SK-N-MC (cell line): Measurements from ENCODE around the gene ZNF628.

Experiments
- DNase-seq: peaks from one replicate; pipeline ENCODE4 v3.0.0-alpha.2; 2011; ENCODE audit warnings: low read depth, low spot score
- H3K27ac ChIP-seq: fragments of 200-600 bp; sonication (generic); 2 replicates; pipeline ENCODE4 v1.5.1; 2016; ENCODE audit warnings: mixed run types
- H3K36me3 ChIP-seq: fragments of 200-600 bp; sonication (generic); 2 replicates; pipeline ENCODE4 v1.6.1; 2017; ENCODE audit warnings: antibody characterized with exemption, low read length, mixed read lengths; ENCODE audit not compliant: insufficient read depth
- H3K4me3 ChIP-seq: fragments of 200-600 bp; sonication (generic); 2 replicates; pipeline ENCODE4 v1.5.1; 2016
- H3K9ac ChIP-seq: fragments of 200-600 bp; sonication (generic); 2 replicates; pipeline ENCODE4 v1.8.0; 2017; ENCODE audit warnings: mixed run types, mixed read lengths; ENCODE audit not compliant: insufficient read length
- H3K9me3 ChIP-seq: fragments of 200-600 bp; sonication (generic); 2 replicates; pipeline ENCODE4 v1.6.1; 2017; ENCODE audit warnings: low read depth, mild to moderate bottlenecking, antibody characterized with exemption, low read length, moderate library complexity, mixed read lengths
- EZH2 ChIP-seq: fragments of 200-600 bp; sonication (generic); IDR thresholded peaks from one replicate; pipeline ENCODE4 v1.6.1; 2017; ENCODE audit warnings: antibody characterized with exemption
- FOXP2 ChIP-seq: optimal IDR thresholded peaks from 2 replicates; pipeline ENCODE3; 2011; ENCODE audit warnings: mild to moderate bottlenecking, moderate library complexity; ENCODE audit not compliant: insufficient read depth; ENCODE audit errors: extremely low read length, control extremely low read depth
- POLR2AphosphoS5 ChIP-seq: IDR thresholded peaks from 2 replicates; pipeline ENCODE4 v1.6.1; 2012; ENCODE audit warnings: mild to moderate bottlenecking, low read depth, low read length, borderline replicate concordance

Gene ZNF628

DNA sequence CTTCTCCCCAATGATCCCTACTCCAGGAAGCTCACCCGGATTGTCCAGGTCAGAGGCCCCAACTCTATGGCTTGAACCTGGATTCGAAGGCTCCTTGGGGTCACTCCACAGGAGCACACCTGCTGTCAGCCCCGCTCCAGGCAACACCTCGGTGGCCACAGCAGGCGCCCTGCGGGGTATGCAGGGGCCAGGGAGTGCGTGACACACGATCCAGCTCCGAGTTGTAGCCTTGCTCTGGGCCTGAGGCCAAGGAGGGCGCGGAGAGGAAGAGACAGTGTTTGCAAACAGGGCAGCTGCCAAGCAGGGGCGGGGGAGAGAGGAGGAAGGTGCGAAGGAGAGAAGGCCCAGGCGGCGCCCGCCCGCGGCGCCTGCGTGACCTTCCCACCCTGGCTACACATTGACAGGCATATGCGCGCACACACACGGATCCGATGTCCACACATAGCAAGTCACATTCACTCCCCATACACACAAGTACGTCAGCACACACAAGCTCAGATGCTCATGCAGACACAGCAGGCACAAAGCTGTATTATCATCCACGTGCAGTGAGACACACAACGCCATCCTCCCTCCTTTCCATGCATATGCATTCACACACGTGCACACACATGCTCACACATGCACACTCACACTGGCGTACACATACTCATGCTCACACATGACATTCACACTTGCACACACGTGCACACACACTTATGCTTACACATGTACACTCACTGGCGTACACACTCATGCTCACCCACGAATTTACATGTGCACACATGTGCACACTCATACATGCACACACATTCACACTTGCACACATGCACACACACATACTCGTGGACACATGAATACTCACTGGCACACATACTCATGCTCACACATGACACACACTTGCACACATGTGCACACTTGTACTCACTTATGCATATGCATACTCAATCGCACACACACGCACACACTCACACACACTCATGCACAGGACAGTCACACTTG lies 50.1 kb downstream of the ZNF628 start:
- no peak overlapping the region for H3K27ac ChIP-seq
- no peaks in the 10 kb centered on the region for H3K36me3 ChIP-seq
- no peak overlapping the region for H3K4me3 ChIP-seq
- no peak for DNase-seq
- no peaks in the 10 kb centered on the region for H3K9me3 ChIP-seq
- H3K9ac ChIP-seq, result no peak overlapping the region
- TF ChIP-seq FOXP2 (no peak), EZH2 (no peak), POLR2AphosphoS5 (no peak)

DNA sequence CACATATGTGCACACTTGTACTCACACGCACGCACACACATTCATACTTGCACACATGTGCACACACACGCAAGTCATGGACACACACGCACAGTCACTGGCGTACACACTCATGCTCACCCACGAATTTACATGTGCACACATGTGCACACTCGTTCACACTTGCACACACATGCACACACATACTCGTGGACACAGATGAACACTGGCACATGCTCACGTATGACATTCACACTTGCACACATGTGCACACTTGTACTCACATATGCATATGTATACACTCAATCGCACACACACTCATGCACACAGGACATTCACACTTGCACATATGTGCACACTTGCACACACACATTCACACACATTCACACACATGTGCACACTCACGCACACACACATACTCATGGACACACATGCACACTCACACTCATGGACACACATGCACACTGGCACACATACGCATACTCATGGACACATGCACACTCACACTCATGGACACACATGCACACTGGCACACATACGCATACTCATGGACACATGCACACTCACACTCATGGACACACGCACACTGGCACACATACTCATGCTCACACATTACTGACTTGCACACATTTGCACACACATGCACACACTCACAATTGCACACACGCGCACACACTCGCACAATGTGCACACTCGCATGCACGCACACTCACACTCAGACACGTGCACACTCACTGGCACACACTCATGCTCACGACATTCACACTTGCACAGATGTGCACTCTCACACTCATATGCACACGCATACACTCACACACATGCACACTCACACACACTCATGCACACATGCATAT lies 51.0 kb downstream of the ZNF628 start:
- no peak overlapping the region for H3K27ac ChIP-seq
- no peaks in the 10 kb centered on the region for H3K9me3 ChIP-seq
- no peak for TF ChIP-seq POLR2AphosphoS5
- TF ChIP-seq EZH2, result no peak
- no peak for TF ChIP-seq FOXP2
- no peak overlapping the region for H3K4me3 ChIP-seq
- no peak for DNase-seq
- no peak overlapping the region for H3K9ac ChIP-seq
- no peaks in the 10 kb centered on the region for H3K36me3 ChIP-seq

DNA sequence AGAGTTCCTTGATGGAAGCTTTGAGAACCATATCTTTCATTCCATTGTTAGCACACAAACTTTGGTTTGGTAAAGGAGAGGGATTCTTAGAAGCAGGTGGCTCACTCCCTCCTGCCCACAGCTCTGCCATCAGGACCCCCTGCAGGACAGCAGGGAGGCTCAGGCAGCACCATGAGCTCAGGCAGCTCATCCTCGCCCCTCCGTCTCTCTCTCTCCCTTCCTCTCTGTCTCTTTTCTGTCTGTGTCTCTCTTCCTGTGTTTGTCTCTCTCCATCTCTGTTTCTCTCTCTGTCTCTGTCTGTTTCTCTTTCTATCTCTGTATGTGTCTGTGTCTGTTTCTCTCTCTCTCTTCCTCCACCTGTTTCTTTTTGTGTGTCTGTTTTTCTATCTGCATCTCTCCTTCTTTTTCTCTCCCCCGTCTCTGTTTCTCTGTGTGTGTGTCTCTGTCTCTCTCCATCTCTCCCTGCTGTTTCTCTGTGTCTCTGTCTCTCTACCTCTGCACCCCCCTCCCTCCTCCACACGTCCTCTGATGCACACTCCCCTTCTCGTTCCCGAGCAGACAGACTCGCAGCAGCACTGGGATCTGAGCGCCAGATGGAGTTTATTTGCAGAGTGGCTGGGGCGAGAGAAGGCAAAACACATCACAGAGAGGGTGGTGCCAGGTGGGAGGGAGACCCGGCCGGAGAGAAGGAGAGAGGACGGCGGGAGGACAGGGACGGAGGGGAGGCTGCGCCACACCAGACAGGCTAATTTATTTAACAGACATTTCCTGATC lies 51.8 kb downstream of the ZNF628 start:
- TF ChIP-seq POLR2AphosphoS5, result no peak
- DNase-seq, result no peak
- Histone ChIP-seq H3K27ac (peak overlapping the region; percentile 49; the same call in 1 of the 2 replicates), H3K9me3 (no peaks in the 10 kb centered on the region), H3K4me3 (peak overlapping the region; percentile 72), H3K36me3 (no peaks in the 10 kb centered on the region), H3K9ac (peak overlapping the region; percentile 8)

DNA sequence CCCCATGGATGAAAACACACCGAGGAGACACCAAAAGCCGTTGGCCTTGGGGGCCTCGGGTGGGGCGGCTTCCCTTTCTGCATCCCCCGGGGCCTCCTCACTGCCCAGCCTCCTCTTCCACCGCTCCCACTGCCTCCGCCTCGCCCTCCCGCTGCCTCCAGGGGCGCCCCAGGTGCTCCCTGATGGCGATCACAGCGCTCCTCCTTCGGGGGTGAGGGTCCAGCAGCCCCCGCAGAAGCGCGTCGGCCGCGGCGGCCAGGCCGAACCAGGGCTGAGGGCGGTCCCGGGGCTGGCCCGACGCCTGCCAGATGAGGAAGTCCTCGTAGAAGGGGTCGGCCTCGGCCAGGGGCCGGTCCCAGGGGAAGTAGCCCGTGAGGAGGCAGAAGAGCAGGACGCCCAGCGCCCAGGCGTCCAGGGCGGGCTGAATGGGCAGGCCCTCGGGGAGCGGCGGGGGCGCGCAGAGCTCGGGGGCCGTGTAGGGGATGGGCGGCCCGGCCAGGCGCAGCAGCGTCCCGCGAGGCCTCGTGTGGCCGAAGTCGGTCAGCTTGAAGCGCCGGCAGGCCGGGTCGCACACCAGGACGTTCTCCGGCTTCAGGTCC lies 53.3 kb downstream of the ZNF628 start:
- Histone ChIP-seq H3K9ac (no peak overlapping the region), H3K9me3 (no peaks in the 10 kb centered on the region), H3K36me3 (no peaks in the 10 kb centered on the region), H3K27ac (no peak overlapping the region), H3K4me3 (no peak overlapping the region)
- no peak for DNase-seq
- TF ChIP-seq POLR2AphosphoS5 (no peak), EZH2 (no peak), FOXP2 (no peak)

DNA sequence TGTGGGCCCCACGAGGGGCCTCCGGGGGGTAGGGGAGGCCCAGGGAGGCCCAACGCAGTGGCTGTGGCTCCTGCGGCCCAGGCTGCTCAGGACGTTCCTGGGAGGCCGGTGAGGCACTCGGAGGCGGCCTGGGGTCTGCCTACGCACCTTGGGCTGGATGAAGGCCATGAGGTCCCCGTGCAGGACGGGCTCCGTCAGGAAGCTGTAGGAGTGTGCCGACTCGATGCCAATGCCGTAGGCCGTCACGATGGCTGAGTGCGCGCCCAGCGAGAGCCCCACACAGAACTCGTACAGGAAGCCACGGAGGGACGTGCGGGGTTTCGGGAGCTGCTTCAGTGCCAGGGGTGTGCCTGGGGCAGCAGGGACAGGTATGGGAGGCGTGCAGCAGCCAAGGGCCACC lies 54.6 kb downstream of the ZNF628 start:
- no peak for DNase-seq
- Histone ChIP-seq H3K4me3 (no peak overlapping the region), H3K36me3 (no peaks in the 10 kb centered on the region), H3K9ac (no peak overlapping the region), H3K9me3 (no peaks in the 10 kb centered on the region), H3K27ac (no peak overlapping the region)
- TF ChIP-seq EZH2, result no peak
- no peak for TF ChIP-seq POLR2AphosphoS5
- no peak for TF ChIP-seq FOXP2
